DOHH2 (cell line): ENCODE data around the gene HERC2.

Experiments used
- H3F3A ChIP-seq: fragments of 200-600 bp; sonication (generic), shearing (Covaris generic); 2 replicates; pipeline ENCODE4 v1.6.0; 2016; ENCODE audit warnings: antibody characterized with exemption, mild to moderate bottlenecking; ENCODE audit not compliant: control insufficient read depth, insufficient read depth
- H3K27ac ChIP-seq: fragments of 200-600 bp; sonication (generic); 2 replicates; pipeline ENCODE4 v1.5.1; 2014; ENCODE audit warnings: low read depth, mild to moderate bottlenecking, low read length, moderate library complexity
- H3K27me3 ChIP-seq: fragments of 200-600 bp; sonication (generic); 2 replicates; pipeline ENCODE4 v1.6.1; 2014; ENCODE audit warnings: mild to moderate bottlenecking, low read length, mixed read lengths; ENCODE audit not compliant: control insufficient read depth
- H3K36me3 ChIP-seq: fragments of 200-600 bp; sonication (generic); 2 replicates; pipeline ENCODE4 v1.6.1; 2014; ENCODE audit warnings: mild to moderate bottlenecking, low read length, moderate library complexity, mixed read lengths; ENCODE audit not compliant: control insufficient read depth
- H3K4me1 ChIP-seq: fragments of 200-600 bp; sonication (generic); 2 replicates; pipeline ENCODE4 v1.6.1; 2014; ENCODE audit warnings: mild to moderate bottlenecking, low read length, mixed read lengths; ENCODE audit not compliant: control insufficient read depth
- H3K4me2 ChIP-seq: fragments of 200-600 bp; sonication (generic); 2 replicates; pipeline ENCODE4 v1.6.0; 2014; ENCODE audit warnings: mild to moderate bottlenecking, low read length, moderate library complexity
- H3K4me3 ChIP-seq: fragments of 200-600 bp; sonication (generic); 2 replicates; pipeline ENCODE4 v1.5.1; 2014; ENCODE audit warnings: mild to moderate bottlenecking, low read length, mixed read lengths
- H3K79me2 ChIP-seq: fragments of 200-600 bp; sonication (generic); 2 replicates; pipeline ENCODE4 v1.6.1; 2014; ENCODE audit warnings: mild to moderate bottlenecking, low read length, mixed read lengths; ENCODE audit not compliant: control insufficient read depth
- H3K9me2 ChIP-seq: fragments of 200-600 bp; sonication (generic); replicated peaks from 2 replicates; pipeline ENCODE4 v1.6.1; 2014; ENCODE audit warnings: mild to moderate bottlenecking, low read length, mixed read lengths; ENCODE audit not compliant: control insufficient read depth
- H3K9me3 ChIP-seq: fragments of 200-600 bp; sonication (generic); 2 replicates; pipeline ENCODE4 v1.6.1; 2014; ENCODE audit warnings: antibody characterized with exemption, low read length, mixed read lengths; ENCODE audit not compliant: control insufficient read depth, insufficient read depth
- H4K20me1 ChIP-seq: fragments of 200-600 bp; sonication (generic); 2 replicates; pipeline ENCODE4 v1.6.0; 2014; ENCODE audit warnings: low read depth, mild to moderate bottlenecking, antibody characterized with exemption, low read length, moderate library complexity; ENCODE audit not compliant: control insufficient read depth, insufficient read depth
- EZH2phosphoT487 ChIP-seq: fragments of 200-600 bp; sonication (generic); IDR thresholded peaks from 2 replicates; pipeline ENCODE4 v1.6.1; 2017; ENCODE audit warnings: borderline replicate concordance, mild to moderate bottlenecking, antibody characterized with exemption, low read length, moderate library complexity, mixed read lengths
- TF ChIP-seq, protein P1 (sequence below): fragments of 200-600 bp; sonication (generic); IDR thresholded peaks from one replicate; pipeline ENCODE4 v1.5.1; 2014; ENCODE audit warnings: antibody characterized with exemption, mild to moderate bottlenecking, low read depth, low read length; ENCODE audit not compliant: poor library complexity, severe bottlenecking

HERC2 gene

DNA sequence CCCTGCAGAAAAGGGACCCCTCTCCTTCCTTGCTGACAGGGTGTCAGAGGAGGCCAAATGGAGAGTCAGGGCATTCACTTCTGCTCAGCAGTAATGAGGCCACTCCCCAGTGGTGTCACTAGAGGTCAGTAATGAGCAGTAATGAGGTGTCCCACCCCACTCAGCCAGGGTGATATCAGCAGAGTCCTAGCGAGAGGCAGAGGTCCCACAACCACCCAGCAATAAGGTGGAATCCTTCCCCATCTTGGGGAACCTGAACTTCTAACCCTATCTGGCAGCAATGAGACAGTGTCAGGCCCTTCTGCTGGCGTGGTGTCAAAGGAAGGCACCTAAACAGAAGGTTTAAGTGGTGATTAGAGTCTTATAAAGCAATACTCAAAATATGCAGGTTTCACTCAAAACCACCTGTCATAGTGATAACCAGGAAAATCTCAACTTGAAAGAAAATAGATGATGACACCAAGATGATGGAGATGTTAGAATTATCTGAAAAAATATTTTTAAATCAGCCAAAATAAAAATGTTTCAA is 235.7 kb downstream of the HERC2 start:
- peaks cover 10% of the 10 kb centered on the region for H3K9me3 ChIP-seq
- no peak overlapping the region for H3K4me3 ChIP-seq
- no peaks in the 10 kb centered on the region for H3K27me3 ChIP-seq
- H3F3A ChIP-seq = no peaks in the 10 kb centered on the region
- H3K9me2 ChIP-seq = no peaks in the 10 kb centered on the region
- no peaks in the 10 kb centered on the region for H3K79me2 ChIP-seq
- no peaks in the 10 kb centered on the region for H3K36me3 ChIP-seq
- TF ChIP-seq, protein P1, sequence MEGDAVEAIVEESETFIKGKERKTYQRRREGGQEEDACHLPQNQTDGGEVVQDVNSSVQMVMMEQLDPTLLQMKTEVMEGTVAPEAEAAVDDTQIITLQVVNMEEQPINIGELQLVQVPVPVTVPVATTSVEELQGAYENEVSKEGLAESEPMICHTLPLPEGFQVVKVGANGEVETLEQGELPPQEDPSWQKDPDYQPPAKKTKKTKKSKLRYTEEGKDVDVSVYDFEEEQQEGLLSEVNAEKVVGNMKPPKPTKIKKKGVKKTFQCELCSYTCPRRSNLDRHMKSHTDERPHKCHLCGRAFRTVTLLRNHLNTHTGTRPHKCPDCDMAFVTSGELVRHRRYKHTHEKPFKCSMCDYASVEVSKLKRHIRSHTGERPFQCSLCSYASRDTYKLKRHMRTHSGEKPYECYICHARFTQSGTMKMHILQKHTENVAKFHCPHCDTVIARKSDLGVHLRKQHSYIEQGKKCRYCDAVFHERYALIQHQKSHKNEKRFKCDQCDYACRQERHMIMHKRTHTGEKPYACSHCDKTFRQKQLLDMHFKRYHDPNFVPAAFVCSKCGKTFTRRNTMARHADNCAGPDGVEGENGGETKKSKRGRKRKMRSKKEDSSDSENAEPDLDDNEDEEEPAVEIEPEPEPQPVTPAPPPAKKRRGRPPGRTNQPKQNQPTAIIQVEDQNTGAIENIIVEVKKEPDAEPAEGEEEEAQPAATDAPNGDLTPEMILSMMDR = peak; percentile 81
- no peak for TF ChIP-seq EZH2phosphoT487
- no peak overlapping the region for H3K27ac ChIP-seq
- no peaks in the 10 kb centered on the region for H4K20me1 ChIP-seq
- H3K4me2 ChIP-seq = no peak overlapping the region
- no peaks in the 10 kb centered on the region for H3K4me1 ChIP-seq

DNA sequence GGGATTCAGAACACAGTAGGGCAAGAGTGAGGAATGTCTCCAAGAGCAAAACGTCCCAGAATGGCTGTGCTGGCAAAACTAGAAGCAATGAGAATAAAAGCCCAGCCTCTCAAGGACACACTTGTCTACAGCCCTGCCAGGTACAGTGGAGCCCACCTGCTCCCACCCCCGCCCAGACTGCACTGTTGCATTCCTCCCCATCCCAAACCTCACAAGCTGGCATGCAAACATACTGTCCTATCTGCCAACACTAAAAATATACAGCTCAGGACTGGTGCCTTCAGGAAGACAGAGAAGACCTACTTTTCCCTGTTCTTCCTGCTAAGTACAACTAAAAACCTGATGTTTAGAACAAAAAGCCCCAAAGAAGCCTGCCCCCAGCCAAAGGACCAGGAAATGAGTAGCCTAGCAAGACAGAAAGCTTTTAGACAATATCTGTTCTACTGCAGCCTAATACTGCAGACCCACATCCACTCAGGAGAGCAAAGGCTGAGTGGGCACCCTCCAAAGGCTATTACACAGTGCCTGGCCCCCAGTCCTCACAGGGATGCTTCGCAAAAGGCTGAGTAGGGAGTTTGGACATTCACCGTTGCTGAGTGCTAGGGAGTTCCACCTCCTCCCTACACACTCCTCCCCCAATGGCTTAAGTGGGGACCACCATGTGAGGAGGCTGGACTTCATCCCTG is 236.3 kb downstream of the HERC2 start:
- no peaks in the 10 kb centered on the region for H3K9me2 ChIP-seq
- H3K4me1 ChIP-seq = no peaks in the 10 kb centered on the region
- no peak overlapping the region for H3K4me3 ChIP-seq
- H3K4me2 ChIP-seq = no peak overlapping the region
- H3K36me3 ChIP-seq = no peaks in the 10 kb centered on the region
- no peaks in the 10 kb centered on the region for H3K79me2 ChIP-seq
- H3K9me3 ChIP-seq = peaks cover 4% of the 10 kb centered on the region; the same call in 1 of the 2 replicates
- TF ChIP-seq, protein P1 = no peak
- no peak for TF ChIP-seq EZH2phosphoT487
- no peaks in the 10 kb centered on the region for H4K20me1 ChIP-seq
- no peaks in the 10 kb centered on the region for H3K27me3 ChIP-seq
- H3K27ac ChIP-seq = no peak overlapping the region
- no peaks in the 10 kb centered on the region for H3F3A ChIP-seq

DNA sequence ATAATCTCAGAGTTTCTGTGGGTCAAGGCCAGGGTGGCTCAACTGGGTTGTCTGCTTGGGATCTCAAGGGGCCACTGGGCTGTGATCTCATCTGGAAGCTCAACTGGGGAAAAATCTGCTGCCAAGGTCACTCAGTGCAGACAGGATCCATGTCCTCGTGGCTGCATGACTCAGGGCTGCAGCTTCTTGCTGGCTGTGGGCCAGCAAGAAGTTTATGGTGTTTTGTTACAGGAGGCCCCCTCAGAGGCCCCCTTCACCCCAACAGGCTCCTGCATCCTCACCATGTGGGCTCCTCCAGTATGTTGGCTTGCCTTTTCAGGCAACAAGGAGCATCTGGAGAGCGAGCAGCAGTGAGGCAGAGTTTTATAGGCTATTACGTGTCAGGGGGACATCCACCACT is 237.4 kb downstream of the HERC2 start:
- no peaks in the 10 kb centered on the region for H3K36me3 ChIP-seq
- no peaks in the 10 kb centered on the region for H3K9me2 ChIP-seq
- no peaks in the 10 kb centered on the region for H4K20me1 ChIP-seq
- no peak overlapping the region for H3K27ac ChIP-seq
- no peaks in the 10 kb centered on the region for H3K79me2 ChIP-seq
- H3K4me2 ChIP-seq = no peak overlapping the region
- no peaks in the 10 kb centered on the region for H3K4me1 ChIP-seq
- no peaks in the 10 kb centered on the region for H3K27me3 ChIP-seq
- TF ChIP-seq EZH2phosphoT487 = no peak
- TF ChIP-seq, protein P1 = no peak
- H3K4me3 ChIP-seq = no peak overlapping the region
- no peaks in the 10 kb centered on the region for H3F3A ChIP-seq
- H3K9me3 ChIP-seq = no peaks in the 10 kb centered on the region
